Measurements from ENCODE around the gene TRIO. TPM values are rescaled to one million over a fixed set of nuclear protein-coding genes. Genes with fewer than 3 reads are reported as not detected.

TRIO gene
- total and polyA plus RNA-seq, 2 experiments from 2014 or later = 18.5 to 78.2 TPM

- Histone ChIP-seq H3K27me3 (peaks cover 7% of the 10 kb centered on the region), H3K36me3 (replicated peaks; ENCODE audit: insufficient read depth, low read depth) (no peaks in the 10 kb centered on the region), H4K20me1 (ENCODE audit: insufficient read depth, poor library complexity, severe bottlenecking) (no peaks in the 10 kb centered on the region), H3K4me3 (no peak overlapping the region), H3K9me3 (ENCODE audit: low read depth) (no peaks in the 10 kb centered on the region), H3K4me2 (no peak overlapping the region), H3K27ac (no peak overlapping the region), H2AFZ (no peak overlapping the region), H3K9me2 (replicated peaks; ENCODE audit: insufficient read depth) (no peaks in the 10 kb centered on the region), H3K4me1 (ENCODE audit: insufficient read depth) (peaks cover 3% of the 10 kb centered on the region), H3K79me2 (peaks cover under 1% of the 10 kb centered on the region)
- no peak for DNase-seq (ENCODE audit: low spot score)
- TF ChIP-seq EZH2 (IDR thresholded peaks at IDR 0.05; ENCODE audit: borderline replicate concordance) (no peak), CTCF (IDR thresholded peaks at IDR 0.05; ENCODE audit: poor library complexity) (no peak), EZH2phosphoT487 (IDR thresholded peaks at IDR 0.05; ENCODE audit: low read depth, severe bottlenecking, unreplicated experiment) (no peak)
- WGBS (ENCODE audit: low lambda C conversion rate, missing lambda C conversion rate) = 81% methylated on average over 11 of the region's 11 CpGs
Observed at GRCh38 chr5:14138608-14139540, 4.3 kb upstream of the TRIO start.

- Histone ChIP-seq H3K27ac (peak overlapping the region; percentile 91), H3K4me3 (no peak overlapping the region), H2AFZ (no peak overlapping the region), H3K4me2 (peak overlapping the region; percentile 88), H3K9me3 (ENCODE audit: low read depth) (no peaks in the 10 kb centered on the region), H3K27me3 (peaks cover 7% of the 10 kb centered on the region), H3K36me3 (replicated peaks; ENCODE audit: insufficient read depth, low read depth) (no peaks in the 10 kb centered on the region), H3K4me1 (ENCODE audit: insufficient read depth) (peaks cover 15% of the 10 kb centered on the region), H3K9me2 (replicated peaks; ENCODE audit: insufficient read depth) (no peaks in the 10 kb centered on the region), H3K79me2 (peaks cover 24% of the 10 kb centered on the region), H4K20me1 (ENCODE audit: insufficient read depth, poor library complexity, severe bottlenecking) (peaks cover 20% of the 10 kb centered on the region)
- no peak for TF ChIP-seq EZH2phosphoT487 (IDR thresholded peaks at IDR 0.05; ENCODE audit: low read depth, severe bottlenecking, unreplicated experiment)
- peak; percentile 13 for TF ChIP-seq CTCF (IDR thresholded peaks at IDR 0.05; ENCODE audit: poor library complexity)
- DNase-seq (ENCODE audit: low spot score) = no peak
- WGBS (ENCODE audit: low lambda C conversion rate, missing lambda C conversion rate) = 70% methylated on average over 3 of the region's 3 CpGs
Observed at GRCh38 chr5:14141764-14142163, 1.4 kb upstream of the TRIO start.

- Histone ChIP-seq H3K79me2 (peaks cover 30% of the 10 kb centered on the region), H4K20me1 (ENCODE audit: insufficient read depth, poor library complexity, severe bottlenecking) (peaks cover 26% of the 10 kb centered on the region), H3K36me3 (replicated peaks; ENCODE audit: insufficient read depth, low read depth) (no peaks in the 10 kb centered on the region), H3K9me3 (ENCODE audit: low read depth) (no peaks in the 10 kb centered on the region), H3K4me3 (peak overlapping the region; percentile 81), H3K27ac (peak overlapping the region; percentile 91), H3K4me1 (ENCODE audit: insufficient read depth) (peaks cover 21% of the 10 kb centered on the region), H3K27me3 (peaks cover 7% of the 10 kb centered on the region), H2AFZ (peak overlapping the region; percentile 86), H3K9me2 (replicated peaks; ENCODE audit: insufficient read depth) (no peaks in the 10 kb centered on the region), H3K4me2 (peak overlapping the region; percentile 88)
- WGBS (ENCODE audit: low lambda C conversion rate, missing lambda C conversion rate) = 13% methylated on average over 19 of the region's 19 CpGs
- TF ChIP-seq EZH2 (IDR thresholded peaks at IDR 0.05; ENCODE audit: borderline replicate concordance) = no peak
- no peak for TF ChIP-seq EZH2phosphoT487 (IDR thresholded peaks at IDR 0.05; ENCODE audit: low read depth, severe bottlenecking, unreplicated experiment)
- no peak for TF ChIP-seq CTCF (IDR thresholded peaks at IDR 0.05; ENCODE audit: poor library complexity)
- no peak for DNase-seq (ENCODE audit: low spot score)
Observed at GRCh38 chr5:14142202-14142826, 828 bp upstream of the TRIO start.
